ENCODE data around the gene AGXT.

Gene AGXT

GRCh38 chr2:240884221-240884620 is 15.6 kb downstream of the AGXT start:
- Histone ChIP-seq H3K27ac (no peak overlapping the region), H3K4me3 (no peak overlapping the region), H3K36me3 (ENCODE audit: insufficient read depth, low read length) (no peaks in the 10 kb centered on the region), H3K9me3 (ENCODE audit: low read depth, low read length) (no peaks in the 10 kb centered on the region), H3K9ac (ENCODE audit: insufficient read length) (no peak overlapping the region)
- TF ChIP-seq EZH2 (IDR thresholded peaks at IDR 0.05) (no peak), FOXP2 (optimal IDR thresholded peaks at IDR 0.05; ENCODE audit: control extremely low read depth, extremely low read length, insufficient read depth) (no peak), POLR2AphosphoS5 (IDR thresholded peaks at IDR 0.05; ENCODE audit: borderline replicate concordance, low read depth, low read length) (no peak)
- DNase-seq (ENCODE audit: low read depth, low spot score) = no peak

GRCh38 chr2:240884745-240885144 is 16.1 kb downstream of the AGXT start:
- DNase-seq (ENCODE audit: low read depth, low spot score) = no peak
- Histone ChIP-seq H3K9ac (ENCODE audit: insufficient read length) (no peak overlapping the region), H3K9me3 (ENCODE audit: low read depth, low read length) (no peaks in the 10 kb centered on the region), H3K36me3 (ENCODE audit: insufficient read depth, low read length) (no peaks in the 10 kb centered on the region), H3K4me3 (no peak overlapping the region), H3K27ac (no peak overlapping the region)
- TF ChIP-seq POLR2AphosphoS5 (IDR thresholded peaks at IDR 0.05; ENCODE audit: borderline replicate concordance, low read depth, low read length) (no peak), FOXP2 (optimal IDR thresholded peaks at IDR 0.05; ENCODE audit: control extremely low read depth, extremely low read length, insufficient read depth) (no peak), EZH2 (IDR thresholded peaks at IDR 0.05) (no peak)

DNA sequence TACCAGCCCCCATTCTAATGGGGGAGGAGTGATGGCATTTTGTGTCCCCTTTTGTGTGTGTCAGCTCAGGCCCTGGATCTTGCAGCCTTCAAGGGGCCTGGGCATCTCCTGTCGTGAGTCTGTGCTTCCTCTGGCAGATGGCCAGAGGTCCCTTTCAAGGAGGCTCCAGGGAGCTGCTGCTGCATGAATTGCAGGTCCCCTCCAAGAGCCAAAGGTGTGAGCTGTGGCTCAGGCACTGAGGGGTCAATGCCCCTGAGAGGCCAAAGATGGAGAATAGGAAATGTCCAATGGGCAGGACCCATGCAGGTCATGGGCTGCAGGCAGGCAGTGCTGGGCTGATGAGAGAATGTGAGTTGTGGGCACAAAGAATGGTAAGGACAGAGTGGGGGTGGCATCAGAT is 16.9 kb downstream of the AGXT start:
- Histone ChIP-seq H3K4me3 (no peak overlapping the region), H3K27ac (no peak overlapping the region), H3K9ac (ENCODE audit: insufficient read length) (no peak overlapping the region), H3K36me3 (ENCODE audit: insufficient read depth, low read length) (no peaks in the 10 kb centered on the region), H3K9me3 (ENCODE audit: low read depth, low read length) (no peaks in the 10 kb centered on the region)
- DNase-seq (ENCODE audit: low read depth, low spot score) = no peak
- TF ChIP-seq FOXP2 (optimal IDR thresholded peaks at IDR 0.05; ENCODE audit: control extremely low read depth, extremely low read length, insufficient read depth) = no peak
- no peak for TF ChIP-seq POLR2AphosphoS5 (IDR thresholded peaks at IDR 0.05; ENCODE audit: borderline replicate concordance, low read depth, low read length)
- no peak for TF ChIP-seq EZH2 (IDR thresholded peaks at IDR 0.05)

DNA sequence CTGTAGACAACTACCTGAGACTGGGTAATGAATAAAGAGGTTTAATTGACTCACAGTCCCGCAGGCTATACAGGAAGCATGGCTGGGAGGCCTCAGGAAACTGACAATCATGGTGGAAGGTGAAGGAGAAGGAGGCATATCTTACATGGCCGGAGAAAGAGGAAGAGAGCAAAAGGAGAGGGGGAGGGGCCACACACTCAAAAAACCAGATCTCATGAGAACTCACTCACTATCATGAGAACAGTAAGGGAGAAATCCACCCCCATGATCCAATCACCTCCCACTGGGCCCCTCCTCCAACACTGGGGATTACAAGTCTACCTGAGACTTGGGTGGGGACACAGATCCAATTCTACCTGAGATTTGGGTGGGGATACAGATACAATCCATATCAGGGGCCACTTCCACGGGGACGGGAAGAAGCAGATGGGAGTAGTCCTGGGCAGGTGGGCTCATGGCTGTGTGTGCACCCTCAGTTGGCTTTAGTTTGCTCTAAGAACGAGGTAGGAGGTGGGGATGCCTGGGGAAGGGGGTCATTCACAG is 17.5 kb downstream of the AGXT start:
- Histone ChIP-seq H3K9ac (ENCODE audit: insufficient read length) (no peak overlapping the region), H3K4me3 (no peak overlapping the region), H3K27ac (no peak overlapping the region), H3K36me3 (ENCODE audit: insufficient read depth, low read length) (no peaks in the 10 kb centered on the region), H3K9me3 (ENCODE audit: low read depth, low read length) (no peaks in the 10 kb centered on the region)
- TF ChIP-seq EZH2 (IDR thresholded peaks at IDR 0.05) (no peak), POLR2AphosphoS5 (IDR thresholded peaks at IDR 0.05; ENCODE audit: borderline replicate concordance, low read depth, low read length) (no peak), FOXP2 (optimal IDR thresholded peaks at IDR 0.05; ENCODE audit: control extremely low read depth, extremely low read length, insufficient read depth) (no peak)
- DNase-seq (ENCODE audit: low read depth, low spot score) = no peak

DNA sequence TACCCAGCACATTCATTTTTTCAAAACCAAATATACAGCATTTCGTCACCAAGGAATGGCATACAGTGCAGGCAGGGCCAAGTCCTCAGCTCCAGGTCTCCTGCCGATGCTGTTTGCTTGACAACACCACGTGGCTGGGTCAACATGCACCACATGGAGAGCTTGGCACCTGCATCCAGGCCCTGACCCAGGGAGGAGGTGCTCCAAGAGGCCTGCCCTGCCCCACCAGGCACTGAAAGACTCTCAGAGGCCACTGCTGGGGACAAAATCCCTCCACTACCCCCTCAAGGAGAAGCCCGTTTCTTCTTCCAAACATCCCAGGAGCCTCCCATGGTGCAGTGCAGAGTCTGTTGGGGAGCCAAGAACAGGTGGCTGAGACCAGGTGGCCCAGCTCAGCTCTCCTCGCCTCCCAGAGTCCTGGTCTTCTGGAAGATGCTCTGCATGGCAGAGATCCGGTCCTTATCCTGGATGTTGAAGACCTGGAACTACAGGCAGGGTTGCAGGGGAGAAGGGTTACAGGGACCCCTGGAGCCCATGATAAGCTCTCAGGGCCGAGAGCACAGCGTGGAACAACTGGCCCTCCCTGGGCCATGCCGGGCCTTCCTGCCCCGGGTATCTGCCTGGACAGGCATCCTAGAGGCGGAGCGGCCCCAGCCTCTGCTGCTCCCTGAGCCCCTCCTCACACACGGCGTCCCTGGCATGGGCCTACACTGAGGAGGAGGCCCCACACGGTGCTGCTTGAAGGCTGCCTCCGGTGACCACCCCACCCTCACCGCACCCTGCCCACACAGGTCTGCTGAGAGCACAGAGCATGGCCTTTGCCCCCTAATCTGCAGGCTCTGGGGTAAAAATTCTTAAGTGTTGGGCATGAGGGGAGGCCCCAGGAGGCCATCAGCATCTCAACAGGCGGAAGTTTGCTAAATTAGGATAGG is 18.3 kb downstream of the AGXT start:
- Histone ChIP-seq H3K9ac (ENCODE audit: insufficient read length) (no peak overlapping the region), H3K27ac (no peak overlapping the region), H3K9me3 (ENCODE audit: low read depth, low read length) (no peaks in the 10 kb centered on the region), H3K4me3 (no peak overlapping the region), H3K36me3 (ENCODE audit: insufficient read depth, low read length) (no peaks in the 10 kb centered on the region)
- DNase-seq (ENCODE audit: low read depth, low spot score) = no peak
- no peak for TF ChIP-seq POLR2AphosphoS5 (IDR thresholded peaks at IDR 0.05; ENCODE audit: borderline replicate concordance, low read depth, low read length)
- TF ChIP-seq EZH2 (IDR thresholded peaks at IDR 0.05) = no peak
- TF ChIP-seq FOXP2 (optimal IDR thresholded peaks at IDR 0.05; ENCODE audit: control extremely low read depth, extremely low read length, insufficient read depth) = no peak

- no peak for DNase-seq (ENCODE audit: low read depth, low spot score)
- no peaks in the 10 kb centered on the region for H3K9me3 ChIP-seq (ENCODE audit: low read depth, low read length)
- H3K4me3 ChIP-seq = no peak overlapping the region
- H3K9ac ChIP-seq (ENCODE audit: insufficient read length) = no peak overlapping the region
- H3K27ac ChIP-seq = no peak overlapping the region
- no peak for TF ChIP-seq POLR2AphosphoS5 (IDR thresholded peaks at IDR 0.05; ENCODE audit: borderline replicate concordance, low read depth, low read length)
- no peak for TF ChIP-seq FOXP2 (optimal IDR thresholded peaks at IDR 0.05; ENCODE audit: control extremely low read depth, extremely low read length, insufficient read depth)
- no peak for TF ChIP-seq EZH2 (IDR thresholded peaks at IDR 0.05)
- H3K36me3 ChIP-seq (ENCODE audit: insufficient read depth, low read length) = no peaks in the 10 kb centered on the region
Measured at GRCh38 chr2:240887631-240888030, 19.0 kb downstream of the AGXT start.

- Histone ChIP-seq H3K4me3 (no peak overlapping the region), H3K27ac (no peak overlapping the region), H3K9me3 (ENCODE audit: low read depth, low read length) (no peaks in the 10 kb centered on the region), H3K36me3 (ENCODE audit: insufficient read depth, low read length) (no peaks in the 10 kb centered on the region), H3K9ac (ENCODE audit: insufficient read length) (no peak overlapping the region)
- TF ChIP-seq POLR2AphosphoS5 (IDR thresholded peaks at IDR 0.05; ENCODE audit: borderline replicate concordance, low read depth, low read length) (no peak), EZH2 (IDR thresholded peaks at IDR 0.05) (no peak), FOXP2 (optimal IDR thresholded peaks at IDR 0.05; ENCODE audit: control extremely low read depth, extremely low read length, insufficient read depth) (no peak)
- DNase-seq (ENCODE audit: low read depth, low spot score) = no peak
Measured at GRCh38 chr2:240888130-240888889, 19.7 kb downstream of the AGXT start.
